Natural killer cell (primary cell): ENCODE measurements around the gene NADK2. TPM values are rescaled to one million over a fixed set of nuclear protein-coding genes. Genes with fewer than 3 reads are reported as not detected.

Experiments
- ATAC-seq, 3 donors: fragments of 150-1000 bp in 2 of 3; fragments of 200-7000 bp in 1 of 3; cut with Tn5 transposase; 1 replicate in 1 of 3; 2 replicates in 2 of 3; pipeline ENCODE4 v1.10.0; 2021; ENCODE audit warnings: mild to moderate bottlenecking in 2 of 3, moderate library complexity in 2 of 3
- DNase-seq, 2 donors: peaks; one replicate each; pipeline versions ENCODE4 v3.0.0 to v3.0.0-alpha.2; 2013 to 2021; ENCODE audit warnings: mixed read lengths in 1 of 2
- H3K27ac ChIP-seq: one replicate; pipeline ENCODE4 v1.5.1; 2013; ENCODE audit warnings: mild to moderate bottlenecking, low read length
- H3K27me3 ChIP-seq: one replicate; pipeline ENCODE4 v1.6.1; 2013; ENCODE audit warnings: low read length; ENCODE audit not compliant: control insufficient read depth, insufficient read depth
- H3K36me3 ChIP-seq: one replicate; pipeline ENCODE4 v1.6.1; 2013; ENCODE audit warnings: low read length; ENCODE audit not compliant: control insufficient read depth, insufficient read depth
- H3K4me1 ChIP-seq: one replicate; pipeline ENCODE4 v1.6.1; 2013; ENCODE audit warnings: low read length; ENCODE audit not compliant: control insufficient read depth, insufficient read depth
- H3K4me3 ChIP-seq: one replicate; pipeline ENCODE4 v1.5.1; 2013; ENCODE audit warnings: low read length
- H3K9me3 ChIP-seq: one replicate; pipeline ENCODE4 v1.6.1; 2013; ENCODE audit warnings: low read length; ENCODE audit not compliant: control insufficient read depth, insufficient read depth
- H3K27ac Mint-ChIP-seq, 2 donors: one replicate each; pipeline ENCODE4 v1.8.0; 2022; ENCODE audit warnings: mild to moderate bottlenecking in 2 of 2, mixed read lengths in 2 of 2, moderate library complexity in 1 of 2
- H3K27me3 Mint-ChIP-seq, 2 donors: one replicate each; pipeline ENCODE4 v1.8.0; 2022; ENCODE audit warnings: low read depth in 2 of 2, mixed read lengths in 2 of 2
- H3K36me3 Mint-ChIP-seq: one replicate; pipeline ENCODE4 v1.8.0; 2022; ENCODE audit warnings: mixed read lengths
- H3K4me1 Mint-ChIP-seq, 2 donors: one replicate each; pipeline ENCODE4 v1.8.0; 2022; ENCODE audit warnings: mixed read lengths in 2 of 2
- H3K4me3 Mint-ChIP-seq: one replicate; pipeline ENCODE4 v1.8.0; 2022; ENCODE audit warnings: mild to moderate bottlenecking, moderate library complexity, mixed read lengths
- H3K9me3 Mint-ChIP-seq, 2 donors: one replicate each; pipeline ENCODE4 v1.8.0; 2022; ENCODE audit warnings: mixed read lengths in 2 of 2
- CTCF ChIP-seq: fragments of 200-600 bp; IDR thresholded peaks from one replicate; pipeline ENCODE4 v1.8.0; 2022; ENCODE audit warnings: antibody characterized with exemption
- WGBS: methylation state at CpG from one replicate; pipeline ENCODE4 v1.1.7; 2013; ENCODE audit warnings: missing lambda C conversion rate; ENCODE audit not compliant: insufficient coverage; 5-methylcytosine and 5-hydroxymethylcytosine counted together
- intact Hi-C: fragments of 100-400 bp; cut with micrococcal nuclease; formaldehyde crosslinking; loops from one replicate; pipeline ENCODE4 v1.14.2; 2022
- total RNA-seq, 4 donors: library from RNA; stranded (reverse); fragments of 120-200 nt in 1 of 4; gene quantifications; one replicate each; pipeline versions ENCODE4 v1.2.3 to v1.2.4, GENCODE V29; 2013 to 2022

The NADK2 gene
- total RNA-seq, 3 donors from 2014 or later (not counting 1 experiment from before 2014, with no cell fraction given), result 13.1 to 16.2 (median 14.3) TPM

GRCh38 chr5:36236801-36237200 lies 4.9 kb downstream of the NADK2 start:
- H3K27ac ChIP-seq, result no peak overlapping the region
- no peak for ATAC-seq
- Mint-ChIP-seq H3K27me3 (no peaks in the 10 kb centered on the region), H3K4me3 (no peak overlapping the region), H3K9me3 (no peaks in the 10 kb centered on the region), H3K36me3 (no peaks in the 10 kb centered on the region), H3K27ac (no peak overlapping the region), H3K4me1 (peaks cover 23 to 37% of the 10 kb centered on the region in 2 donors)
- H3K27me3 ChIP-seq, result no peaks in the 10 kb centered on the region
- H3K9me3 ChIP-seq, result no peaks in the 10 kb centered on the region
- DNase-seq, result no peak
- no peaks in the 10 kb centered on the region for H3K36me3 ChIP-seq
- intact Hi-C loops, result no loop called here
- H3K4me1 ChIP-seq, result peaks cover 6% of the 10 kb centered on the region
- H3K4me3 ChIP-seq, result no peak overlapping the region
- no peak for TF ChIP-seq CTCF

GRCh38 chr5:36232533-36232932 lies 9.2 kb downstream of the NADK2 start:
- DNase-seq, result no peak
- Mint-ChIP-seq H3K9me3 (no peaks in the 10 kb centered on the region), H3K4me3 (no peak overlapping the region), H3K27me3 (no peaks in the 10 kb centered on the region), H3K36me3 (no peaks in the 10 kb centered on the region), H3K27ac (no peak overlapping the region), H3K4me1 (peaks cover 7 to 13% of the 10 kb centered on the region in 2 donors)
- H3K27me3 ChIP-seq, result no peaks in the 10 kb centered on the region
- no peak for ATAC-seq
- H3K4me3 ChIP-seq, result no peak overlapping the region
- WGBS, result 90% methylated on average over 3 of the region's 3 CpGs
- no peak for TF ChIP-seq CTCF
- H3K36me3 ChIP-seq, result no peaks in the 10 kb centered on the region
- H3K27ac ChIP-seq, result no peak overlapping the region
- intact Hi-C loops, result no loop called here
- H3K4me1 ChIP-seq, result no peaks in the 10 kb centered on the region
- H3K9me3 ChIP-seq, result no peaks in the 10 kb centered on the region

- H3K36me3 Mint-ChIP-seq, result peaks cover 6% of the 10 kb centered on the region
- DNase-seq (no peak), ATAC-seq (no peak)
- intact Hi-C loops, result no loop called here
- Histone ChIP-seq H3K4me3 (no peak overlapping the region), H3K4me1 (no peaks in the 10 kb centered on the region), H3K27ac (no peak overlapping the region), H3K9me3 (no peaks in the 10 kb centered on the region), H3K27me3 (no peaks in the 10 kb centered on the region), H3K36me3 (no peaks in the 10 kb centered on the region)
- 100% methylated on average over 1 of the region's 1 CpG for WGBS
- no peak overlapping the region for H3K4me3 Mint-ChIP-seq
- peaks cover 0 to 6% of the 10 kb centered on the region in 2 donors for H3K4me1 Mint-ChIP-seq
- no peaks in the 10 kb centered on the region for H3K27me3 Mint-ChIP-seq
- no peak for TF ChIP-seq CTCF
- no peaks in the 10 kb centered on the region for H3K9me3 Mint-ChIP-seq
- no peak overlapping the region for H3K27ac Mint-ChIP-seq
Observed at GRCh38 chr5:36230151-36230790, 11.5 kb downstream of the NADK2 start.

GRCh38 chr5:36228505-36228904 lies 13.2 kb downstream of the NADK2 start:
- no peak for TF ChIP-seq CTCF
- DNase-seq, result no peak
- Mint-ChIP-seq H3K9me3 (no peaks in the 10 kb centered on the region), H3K27ac (no peak overlapping the region), H3K27me3 (no peaks in the 10 kb centered on the region), H3K4me3 (no peak overlapping the region), H3K36me3 (peaks cover 6% of the 10 kb centered on the region), H3K4me1 (peaks cover 0 to 6% of the 10 kb centered on the region in 2 donors)
- Histone ChIP-seq H3K27me3 (no peaks in the 10 kb centered on the region), H3K36me3 (peaks cover 2% of the 10 kb centered on the region), H3K4me3 (no peak overlapping the region), H3K9me3 (no peaks in the 10 kb centered on the region), H3K4me1 (no peaks in the 10 kb centered on the region), H3K27ac (no peak overlapping the region)
- intact Hi-C loops, result no loop called here
- over 99% methylated on average over 7 of the region's 7 CpGs for whole genome bisulfite sequencing
- ATAC-seq, result no peak
